HCT116 (cell line): Measurements from ENCODE around the gene RFX3. TPM values are rescaled to one million over a fixed set of nuclear protein-coding genes. Genes with fewer than 3 reads are reported as not detected.

Experiments
- ATAC-seq: fragments of 200-7000 bp; cut with Tn5 transposase; 2 replicates; pipeline ENCODE4 v1.9.1; 2020; ENCODE audit warnings: mild to moderate bottlenecking, moderate library complexity
- BruUV-seq: library from RNA; stranded (reverse); fragments of 400-500 nt; replicated peaks from 2 replicates; lab custom pipeline; 2021; lab: Mats Ljungman, UMichigan
- CTCF ChIA-PET: fragments of 300-600 bp; sonication (Branson Sonifier 250); formaldehyde crosslinking; loops from one replicate; lab custom pipeline; 2021; ENCODE audit warnings: antibody characterized with exemption; lab: Charles Lee
- POLR2A ChIA-PET: fragments of 300-600, 350-600 bp; sonication (Branson Sonifier 250); formaldehyde crosslinking; loops from one replicate; lab custom pipeline; 2021; ENCODE audit warnings: antibody characterized with exemption; lab: Charles Lee
- RAD21 ChIA-PET, 2 experiments: fragments of 300-600 bp; sonication (Branson Sonifier 250); formaldehyde crosslinking; loops; one replicate each; lab custom pipeline; 2023; ENCODE audit warnings: low total read pairs in 2 of 2; ENCODE audit not compliant: uncharacterized antibody in 2 of 2, unreplicated experiment in 2 of 2, low non-redundant PET in 1 of 2; lab: Charles Lee
- DNase-seq: peaks from one replicate; pipeline ENCODE4 v3.0.0-alpha.2; 2010; ENCODE audit warnings: low read depth, low spot score
- H2AFZ ChIP-seq: fragments of 200-600 bp; shearing (Covaris generic), sonication (generic); 2 replicates; pipeline ENCODE4 v1.6.1; 2017; ENCODE audit warnings: low read depth, mixed run types, mixed read lengths, antibody characterized with exemption, low read length; ENCODE audit not compliant: poor library complexity, severe bottlenecking
- H3K27ac ChIP-seq: 2 replicates; pipeline ENCODE4 v1.5.1; 2012; ENCODE audit warnings: low read depth, low read length
- H3K27me3 ChIP-seq: fragments of 200-600 bp; sonication (generic); 2 replicates; pipeline ENCODE4 v1.6.1; 2016; ENCODE audit warnings: mixed run types, low read length, mixed read lengths; ENCODE audit not compliant: insufficient read depth
- H3K36me3 ChIP-seq, 2 experiments: fragments of 200-500 bp in 1 of 2; fragments of 200-600 bp in 1 of 2; sonication (Bioruptor generic) in 1 of 2; sonication (generic) in 1 of 2; 2 replicates each; pipeline versions ENCODE4 v1.5.1 to v1.6.1; 2014 to 2016; ENCODE audit warnings: low read length in 2 of 2, inconsistent platforms in 1 of 2, mixed read lengths in 1 of 2, mixed run types in 1 of 2; ENCODE audit not compliant: insufficient read depth in 2 of 2, control insufficient read depth in 1 of 2
- H3K4me1 ChIP-seq, 2 experiments: fragments of 200-600 bp in 1 of 2; sonication (generic) in 1 of 2; 2 replicates each; pipeline versions ENCODE4 v1.5.1 to v1.6.1; 2012 to 2017; ENCODE audit warnings: low read length in 2 of 2, inconsistent platforms in 1 of 2, mild to moderate bottlenecking in 1 of 2, mixed read lengths in 1 of 2, mixed run types in 1 of 2, moderate library complexity in 1 of 2; ENCODE audit not compliant: insufficient read depth in 2 of 2, control insufficient read depth in 1 of 2
- H3K4me2 ChIP-seq: fragments of 200-600 bp; sonication (generic); 2 replicates; pipeline ENCODE4 v1.6.1; 2017; ENCODE audit warnings: mixed run types, low read length, mixed read lengths
- H3K4me3 ChIP-seq, 2 experiments: fragments of 200-600 bp in 1 of 2; sonication (generic) in 1 of 2; replicated peaks in 1 of 2; 2 replicates each; pipeline ENCODE4 v1.5.1; 2011 to 2016; ENCODE audit warnings: low read length in 2 of 2, control low read depth in 1 of 2, low read depth in 1 of 2, mild to moderate bottlenecking in 1 of 2, mixed read lengths in 1 of 2, mixed run types in 1 of 2
- H3K79me2 ChIP-seq: fragments of 200-600 bp; sonication (generic); 2 replicates; pipeline ENCODE4 v1.6.1; 2017; ENCODE audit warnings: mild to moderate bottlenecking, mixed run types, low read length, moderate library complexity, mixed read lengths; ENCODE audit not compliant: insufficient read depth
- H3K9ac ChIP-seq: fragments of 200-600 bp; sonication (generic); 2 replicates; pipeline ENCODE4 v1.6.1; 2016; ENCODE audit warnings: low read length, mixed read lengths
- H3K9me2 ChIP-seq: fragments of 200-600 bp; sonication (generic), shearing (Covaris generic); 2 replicates; pipeline ENCODE4 v1.6.1; 2017; ENCODE audit warnings: mixed run types, mild to moderate bottlenecking, moderate library complexity; ENCODE audit not compliant: insufficient read depth
- H3K9me3 ChIP-seq, 2 experiments: fragments of 200-500 bp in 1 of 2; fragments of 200-600 bp in 1 of 2; sonication (Bioruptor generic) in 1 of 2; sonication (generic) in 1 of 2; 2 replicates each; pipeline ENCODE4 v1.6.1; 2014 to 2017; ENCODE audit warnings: low read length in 2 of 2, mixed read lengths in 2 of 2, inconsistent platforms in 1 of 2, low read depth in 1 of 2, mild to moderate bottlenecking in 1 of 2, mixed run types in 1 of 2, moderate library complexity in 1 of 2; ENCODE audit not compliant: control insufficient read depth in 1 of 2, insufficient read depth in 1 of 2
- H4K20me1 ChIP-seq: fragments of 200-600 bp; sonication (generic), shearing (Covaris generic); 2 replicates; pipeline ENCODE4 v1.6.1; 2017; ENCODE audit warnings: mixed run types, mild to moderate bottlenecking, moderate library complexity; ENCODE audit not compliant: insufficient read depth
- POLR2AphosphoS5 ChIP-seq: IDR thresholded peaks from 2 replicates; pipeline ENCODE4 v1.6.1; 2011; ENCODE audit warnings: mild to moderate bottlenecking, low read depth, low read length, moderate library complexity
- intact Hi-C: fragments of 100-400 bp; cut with micrococcal nuclease; formaldehyde crosslinking; loops from 2 replicates; pipeline ENCODE4 v1.10.0; 2022
- total RNA-seq: library from RNA; stranded (reverse); gene quantifications from one replicate; pipeline ENCODE4 v1.2.1, GENCODE V29; 2021; ENCODE audit not compliant: unreplicated experiment
- TF ChIP-seq, protein P1 (sequence below): IDR thresholded peaks from 2 replicates; pipeline ENCODE4 v1.6.1; 2011; ENCODE audit warnings: mild to moderate bottlenecking, low read length, moderate library complexity; ENCODE audit not compliant: insufficient replicate concordance; ENCODE audit errors: extremely low read depth

Gene RFX3
- total RNA-seq, 1 experiment from 2014 or later, result 11.8 TPM

DNA sequence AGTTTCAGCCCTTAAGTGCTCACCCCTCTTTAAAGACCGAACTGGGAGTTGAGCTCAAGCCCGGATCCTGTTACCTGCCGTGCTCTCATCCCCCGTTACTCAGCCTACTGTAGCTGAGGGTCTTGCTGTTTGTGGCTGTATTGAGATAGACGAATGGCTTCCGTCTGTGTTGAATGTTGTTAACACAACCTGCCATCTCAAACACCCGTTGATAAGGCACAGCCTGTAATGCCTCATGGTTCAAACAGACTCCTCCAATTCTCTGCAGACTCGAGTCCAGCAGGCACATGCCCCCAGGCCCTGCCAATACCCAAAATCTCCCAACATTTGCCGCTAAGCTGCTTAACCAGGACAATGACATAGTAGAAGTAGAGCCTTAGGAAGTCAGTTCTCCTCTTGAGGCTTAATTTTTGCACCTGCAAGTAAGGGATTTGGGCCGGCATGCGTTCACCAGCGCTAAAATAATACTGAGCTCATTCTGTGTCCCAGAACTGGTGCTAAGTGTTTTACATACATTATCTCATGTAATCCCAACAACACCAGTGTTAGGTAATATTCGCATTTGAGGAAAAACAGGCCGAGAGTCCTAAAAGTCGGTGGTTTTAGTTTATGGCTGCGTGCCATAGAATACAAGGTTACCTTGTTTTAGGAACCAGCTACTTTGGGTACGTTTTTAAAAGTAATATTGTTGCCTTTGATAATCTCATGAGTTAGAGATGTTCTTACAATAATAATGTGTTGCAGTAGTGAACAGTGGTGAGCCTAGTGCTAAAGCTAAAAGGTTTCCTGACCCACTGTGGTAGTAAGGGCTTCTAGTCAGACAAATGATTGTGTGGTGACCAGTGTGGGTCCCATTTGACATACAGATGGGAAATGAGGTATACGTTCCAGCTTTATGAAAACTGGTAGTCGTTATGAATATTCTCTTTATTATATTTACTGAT lies 1.5 kb upstream of the RFX3 start:
- H3K4me2 ChIP-seq, result peak overlapping the region; percentile 97
- peak overlapping the region; percentile 89 to 90 for H3K4me3 ChIP-seq
- POLR2A ChIA-PET, result interaction anchor here (0.9 to 1.7 kb wide), 5 partner anchors 11 to 47 kb away, joined by 3 to 8 read pairs (median 3); no protein-coding TSS in a partner anchor
- no TSS peak for BruUV-seq
- H2AFZ ChIP-seq, result no peak overlapping the region
- peak overlapping the region; percentile 98 for H3K27ac ChIP-seq
- TF ChIP-seq, protein P1, sequence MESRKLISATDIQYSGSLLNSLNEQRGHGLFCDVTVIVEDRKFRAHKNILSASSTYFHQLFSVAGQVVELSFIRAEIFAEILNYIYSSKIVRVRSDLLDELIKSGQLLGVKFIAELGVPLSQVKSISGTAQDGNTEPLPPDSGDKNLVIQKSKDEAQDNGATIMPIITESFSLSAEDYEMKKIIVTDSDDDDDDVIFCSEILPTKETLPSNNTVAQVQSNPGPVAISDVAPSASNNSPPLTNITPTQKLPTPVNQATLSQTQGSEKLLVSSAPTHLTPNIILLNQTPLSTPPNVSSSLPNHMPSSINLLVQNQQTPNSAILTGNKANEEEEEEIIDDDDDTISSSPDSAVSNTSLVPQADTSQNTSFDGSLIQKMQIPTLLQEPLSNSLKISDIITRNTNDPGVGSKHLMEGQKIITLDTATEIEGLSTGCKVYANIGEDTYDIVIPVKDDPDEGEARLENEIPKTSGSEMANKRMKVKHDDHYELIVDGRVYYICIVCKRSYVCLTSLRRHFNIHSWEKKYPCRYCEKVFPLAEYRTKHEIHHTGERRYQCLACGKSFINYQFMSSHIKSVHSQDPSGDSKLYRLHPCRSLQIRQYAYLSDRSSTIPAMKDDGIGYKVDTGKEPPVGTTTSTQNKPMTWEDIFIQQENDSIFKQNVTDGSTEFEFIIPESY, result no peak
- 0 out of 2 replicates have a peak, but pooled peaks have one; percentile 9 for TF ChIP-seq POLR2AphosphoS5
- intact Hi-C loops, result loop anchor here (10.0 kb wide), 2 partner anchors 282 to 672 kb away; no protein-coding TSS in a partner anchor
- ATAC-seq, result peak; percentile 8
- RAD21 ChIA-PET, result no interaction called here
- peaks cover 3 to 22% of the 10 kb centered on the region in 2 experiments; a peak in 2 of 4 replicates for H3K4me1 ChIP-seq
- H3K36me3 ChIP-seq, result no peaks in the 10 kb centered on the region; a peak in 1 of 4 replicates
- no peaks in the 10 kb centered on the region for H3K9me3 ChIP-seq
- H4K20me1 ChIP-seq, result no peaks in the 10 kb centered on the region
- no peaks in the 10 kb centered on the region for H3K9me2 ChIP-seq
- H3K27me3 ChIP-seq, result no peaks in the 10 kb centered on the region
- no peak for DNase-seq
- peak overlapping the region; percentile 99 for H3K9ac ChIP-seq
- CTCF ChIA-PET, result interaction anchor here (0.7 to 2.5 kb wide), 3 partner anchors 14 to 60 kb away, joined by 3 to 8 read pairs (median 3); no protein-coding TSS in a partner anchor
- peaks cover 43% of the 10 kb centered on the region for H3K79me2 ChIP-seq
